ENCODE data around the gene LMCD1.
A peak's percentile ranks its signal among the peaks of the same experiment; 100 is the strongest.

LMCD1 gene

DNA sequence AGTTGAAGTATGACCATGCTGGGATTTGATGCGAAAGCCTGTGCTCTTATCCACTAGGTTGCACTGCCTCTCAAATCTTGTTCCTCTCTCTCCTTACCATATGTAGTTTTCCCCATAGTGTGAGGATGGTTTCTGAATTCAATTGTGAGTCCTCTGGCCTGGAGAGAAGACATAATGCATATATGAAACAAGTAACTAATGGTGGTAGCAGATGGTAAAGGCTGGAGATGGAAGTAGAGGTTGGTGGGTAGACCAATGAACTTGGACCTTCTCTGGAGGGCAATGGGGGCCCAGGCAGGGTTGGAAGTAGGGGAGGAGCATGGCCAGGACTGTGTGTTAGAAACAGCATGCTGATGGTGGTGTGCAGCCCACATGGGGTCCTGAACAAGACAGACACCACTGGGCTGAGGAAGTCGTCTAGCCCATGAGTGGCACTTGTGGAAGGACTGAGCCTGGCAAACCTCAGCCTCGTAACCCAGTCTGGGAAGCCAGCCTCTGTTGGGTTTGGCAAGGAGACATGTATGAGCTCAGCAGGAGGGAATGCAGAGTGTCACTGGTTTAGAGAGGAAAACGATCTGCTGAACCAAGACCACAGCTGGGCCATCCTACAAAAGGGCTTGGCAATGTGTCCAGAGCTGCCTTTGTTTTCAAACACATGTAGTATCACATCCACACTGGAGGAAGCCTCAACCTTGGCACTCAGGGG lies 18.5 kb upstream of the LMCD1 start:
- peak in 47 of 56 donors; percentile 7 to 86 (median 42) for DNase-seq

DNA sequence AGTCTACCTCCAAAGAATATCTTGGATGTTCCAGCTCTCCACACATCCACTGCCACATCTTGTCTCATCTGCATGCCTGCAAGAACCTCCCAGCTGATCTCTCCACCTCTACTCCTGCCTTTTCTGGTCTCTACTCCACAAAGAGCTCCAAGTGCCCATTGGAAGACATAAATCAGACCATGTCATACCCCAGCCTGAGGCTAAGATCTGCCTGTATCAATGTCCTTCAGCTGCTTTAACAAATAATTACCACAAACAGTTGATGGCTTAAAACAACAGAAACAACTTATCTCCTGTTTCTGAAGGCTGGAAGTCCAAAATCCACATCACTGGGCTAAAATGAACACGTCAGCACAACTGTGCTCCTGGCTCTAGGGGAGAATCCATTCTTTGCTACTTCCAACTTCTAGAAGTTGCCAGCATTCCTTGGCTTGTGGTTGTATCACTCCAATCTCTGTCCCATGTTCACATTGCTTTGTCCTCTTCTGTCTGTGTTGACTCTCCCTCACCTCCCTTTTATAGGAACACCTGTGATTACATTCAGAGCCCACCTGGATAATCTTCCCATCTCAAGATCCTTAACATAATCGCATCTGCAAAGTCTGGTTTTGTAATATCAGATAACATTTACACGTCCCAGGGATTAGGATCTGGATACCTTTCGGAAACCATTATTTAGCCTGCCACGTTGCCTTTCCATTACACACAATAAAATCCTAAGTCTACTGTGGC lies 17.0 kb upstream of the LMCD1 start:
- DNase-seq: no peak

DNA sequence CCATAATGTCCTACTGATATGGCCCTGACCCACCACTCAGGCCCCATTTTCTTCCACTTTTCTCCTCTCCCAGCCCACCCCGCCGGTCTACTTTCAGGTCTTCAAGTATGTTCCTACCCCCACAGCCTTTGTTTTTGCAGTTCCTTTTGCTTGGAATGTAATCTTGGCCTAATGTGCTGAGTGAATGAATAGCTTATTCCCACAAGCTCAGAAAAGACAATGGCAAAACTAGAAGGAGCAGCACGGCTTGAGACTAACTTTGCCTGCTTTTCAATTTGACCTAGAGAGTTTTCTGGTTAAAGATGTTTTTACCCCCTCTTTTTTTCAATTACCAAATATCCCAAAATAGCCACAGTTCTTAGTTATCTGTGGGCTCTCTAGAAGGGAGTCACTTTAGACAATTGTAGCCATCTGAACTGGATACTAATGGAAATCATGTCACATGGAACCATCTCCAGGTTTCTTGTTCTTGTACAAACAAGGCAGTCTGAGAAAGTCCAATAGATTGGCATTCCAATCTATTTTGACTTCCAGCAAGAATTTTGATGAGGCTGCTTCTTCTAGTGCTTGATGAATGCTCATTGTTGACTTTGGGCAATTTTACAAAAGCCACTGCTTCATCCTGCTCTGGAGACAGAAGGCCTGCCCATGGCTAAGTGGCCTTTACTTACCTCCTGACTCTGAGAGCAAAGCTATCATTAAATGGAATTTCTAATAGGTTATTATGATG lies 16.3 kb upstream of the LMCD1 start:
- no peak for DNase-seq

DNA sequence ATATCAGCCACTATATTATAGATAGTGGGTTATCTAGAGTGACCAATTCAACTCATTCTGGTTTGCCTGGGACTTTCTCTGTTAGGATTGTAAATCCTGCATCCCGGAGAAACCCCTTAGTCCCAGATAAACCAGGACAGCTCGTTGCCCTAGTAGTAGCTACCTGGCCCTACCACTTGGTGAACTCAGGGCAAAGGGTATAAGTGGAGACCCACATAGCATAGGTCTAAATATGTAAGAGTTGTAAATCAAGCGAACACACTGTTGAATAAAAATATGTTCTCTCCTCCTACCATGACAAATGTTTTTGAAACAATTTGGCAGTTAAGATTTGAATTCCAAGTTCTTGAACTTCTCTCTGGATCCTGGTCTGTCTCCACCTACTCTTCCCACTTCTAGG lies 15.7 kb upstream of the LMCD1 start:
- no peak for DNase-seq

DNA sequence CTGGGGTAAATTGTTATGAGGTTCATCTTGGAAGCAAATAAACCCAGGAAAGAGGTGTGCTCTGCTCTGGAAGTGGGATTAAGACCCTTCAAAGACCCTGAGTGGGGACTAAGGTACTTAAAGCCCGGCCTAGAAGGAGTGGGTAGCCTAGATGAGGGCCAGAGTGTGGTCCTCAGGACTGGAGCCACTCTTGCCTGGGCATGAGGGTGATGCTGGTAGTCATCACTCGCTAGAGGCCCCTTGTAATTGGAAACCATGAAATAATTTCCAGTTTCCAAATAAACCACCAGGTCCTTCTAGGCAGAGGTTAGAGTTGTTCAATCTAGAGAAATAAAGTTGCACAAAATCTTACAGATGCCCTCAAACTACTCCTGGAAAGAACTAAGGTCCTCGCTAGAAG lies 15.2 kb upstream of the LMCD1 start:
- DNase-seq: no peak

DNA sequence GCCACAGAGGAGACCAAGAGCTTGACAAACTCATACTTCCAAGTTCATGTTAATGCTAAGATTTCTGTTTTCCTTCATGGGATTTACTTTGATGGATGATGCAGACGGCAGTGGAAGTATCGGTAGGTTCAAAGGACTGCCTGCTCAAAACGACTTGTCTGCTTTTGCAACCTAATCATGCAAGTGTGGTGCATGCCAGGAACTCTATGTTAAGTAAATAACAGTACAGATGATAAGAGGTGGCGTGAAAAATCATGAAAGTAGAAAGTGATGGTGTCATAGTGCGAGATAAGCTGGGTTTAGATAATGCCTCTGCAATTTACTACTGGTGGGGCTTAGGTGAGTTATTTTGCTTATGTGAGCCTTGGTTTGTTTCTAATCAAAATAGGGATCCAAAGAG lies 14.7 kb upstream of the LMCD1 start:
- DNase-seq: no peak

DNA sequence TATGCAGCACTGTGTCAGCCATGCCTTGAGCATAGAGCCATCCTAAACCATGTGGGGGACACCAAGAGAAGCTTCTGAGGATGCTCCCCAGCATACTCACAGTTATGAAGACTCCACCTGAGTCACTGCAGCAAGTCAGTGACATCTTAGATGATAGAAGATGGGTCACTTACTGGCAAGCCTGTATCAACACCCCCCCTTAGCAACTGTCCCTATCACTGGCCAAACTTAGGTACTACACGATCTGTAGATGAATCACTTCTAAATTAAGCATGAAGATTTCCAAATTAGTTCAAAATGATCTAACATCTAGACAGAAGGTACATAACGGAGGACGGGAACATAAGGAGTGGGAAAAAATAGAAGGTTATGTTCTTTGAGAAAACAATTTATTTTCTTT lies 13.2 kb upstream of the LMCD1 start:
- peak in 4 of 56 donors; percentile 10 to 26 (median 17) for DNase-seq

DNA sequence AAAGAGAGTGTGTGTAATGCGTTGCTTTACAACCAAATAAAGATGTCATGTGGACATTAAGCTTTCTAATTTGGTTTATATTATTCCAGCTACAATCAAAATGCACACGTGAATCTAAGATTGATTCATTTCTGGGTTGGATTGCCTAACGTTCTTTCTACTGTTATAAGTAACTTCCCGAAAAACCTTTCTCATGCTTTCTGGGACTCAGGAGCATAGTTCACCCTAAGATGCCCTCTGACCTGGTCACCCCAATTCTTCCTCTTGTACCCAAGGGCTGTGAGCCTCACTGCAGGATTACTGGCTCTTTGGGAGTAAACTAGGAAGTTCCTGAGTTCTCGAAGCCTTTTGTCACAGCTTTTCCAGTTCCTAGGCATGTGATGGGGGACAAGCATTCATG lies 12.7 kb upstream of the LMCD1 start:
- no peak for DNase-seq

DNA sequence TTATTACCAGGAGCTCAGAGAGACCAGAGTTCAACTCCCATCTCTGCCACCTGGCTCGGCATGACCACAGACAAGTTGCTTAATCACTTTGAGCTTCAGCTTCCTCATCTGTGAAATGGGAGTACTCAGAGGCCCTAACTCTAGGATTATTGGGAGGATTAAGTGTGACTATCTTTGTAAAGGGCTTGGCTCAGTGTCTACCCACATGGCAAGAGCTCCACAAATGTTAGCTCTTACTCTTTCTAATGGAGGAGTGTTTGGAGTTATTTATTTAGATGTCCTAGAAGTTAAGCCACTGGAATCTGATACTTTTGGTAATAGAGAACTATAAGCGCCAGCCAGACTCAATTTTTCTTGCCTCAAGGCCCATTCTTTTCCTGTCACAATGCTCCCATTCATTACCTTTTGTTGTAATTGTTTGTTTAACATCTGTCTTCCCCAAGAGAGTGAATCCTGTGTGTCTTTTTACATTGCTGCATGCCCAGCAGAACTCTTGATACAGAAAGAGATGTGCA lies 12.3 kb upstream of the LMCD1 start:
- DNase-seq: no peak

DNA sequence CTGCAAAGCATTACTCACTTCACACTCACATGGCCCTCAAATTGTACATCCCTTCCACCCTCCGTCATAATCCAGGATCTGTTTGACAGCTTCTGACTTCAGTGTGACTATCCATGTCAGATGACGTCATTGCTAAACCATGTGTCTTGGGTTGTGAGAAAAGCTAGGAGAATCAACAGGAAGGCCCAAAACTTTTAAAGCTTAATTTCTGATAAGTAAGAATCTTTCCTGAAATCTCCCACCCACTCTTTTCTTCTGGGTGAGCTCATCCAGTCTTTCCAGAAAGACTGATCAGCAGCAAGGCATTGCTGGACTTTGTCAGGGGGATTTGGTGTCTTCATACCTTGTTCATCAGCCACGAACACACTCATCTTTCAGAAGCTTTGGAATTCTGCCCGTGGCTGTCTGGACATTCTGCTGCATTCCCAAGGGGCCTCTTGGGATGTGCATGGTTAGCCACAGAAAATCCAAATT lies 11.5 kb upstream of the LMCD1 start:
- no peak for DNase-seq

DNA sequence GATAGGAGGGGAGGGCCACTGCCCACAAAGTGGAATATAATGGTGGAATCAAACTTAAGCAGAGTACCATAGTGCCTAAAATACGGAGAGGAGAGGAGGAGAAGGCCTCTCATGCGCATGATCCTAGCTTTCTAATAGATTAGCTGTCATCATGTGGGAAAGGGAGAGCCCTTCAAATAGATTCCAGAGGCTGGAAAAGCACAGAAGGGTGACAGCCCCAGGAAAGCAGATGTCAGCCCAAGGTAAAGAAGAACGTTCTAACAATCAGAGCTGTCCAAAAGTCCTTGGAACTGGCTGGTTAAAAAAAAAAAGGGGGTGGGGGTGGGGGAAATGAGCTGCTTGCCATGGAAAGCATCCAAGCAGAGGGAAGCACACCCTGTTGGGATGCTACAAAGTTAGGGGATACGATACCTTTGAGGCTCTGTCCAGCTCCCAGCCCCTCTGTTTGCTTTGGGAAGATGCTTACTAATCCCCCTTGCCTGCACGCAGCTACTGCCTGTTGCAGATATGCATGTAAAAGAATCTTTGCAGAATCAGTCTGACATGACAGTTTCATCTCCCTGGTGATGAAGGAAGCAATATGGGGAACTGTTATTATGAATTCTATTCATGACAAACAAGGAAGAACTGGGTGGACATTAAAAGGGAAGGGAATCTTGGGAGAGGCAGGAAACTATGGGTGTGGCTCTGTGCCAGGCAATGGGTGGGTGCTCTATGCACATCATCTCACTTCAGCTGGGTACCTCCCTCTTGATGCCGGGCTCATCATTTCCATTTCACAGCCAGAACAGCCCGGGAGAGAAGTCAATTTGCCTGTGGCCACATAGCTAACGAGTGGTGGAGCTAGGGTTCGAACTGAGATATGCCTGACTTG lies 10.1 kb upstream of the LMCD1 start:
- peak in 1 of 56 donors; percentile 4 for DNase-seq

DNA sequence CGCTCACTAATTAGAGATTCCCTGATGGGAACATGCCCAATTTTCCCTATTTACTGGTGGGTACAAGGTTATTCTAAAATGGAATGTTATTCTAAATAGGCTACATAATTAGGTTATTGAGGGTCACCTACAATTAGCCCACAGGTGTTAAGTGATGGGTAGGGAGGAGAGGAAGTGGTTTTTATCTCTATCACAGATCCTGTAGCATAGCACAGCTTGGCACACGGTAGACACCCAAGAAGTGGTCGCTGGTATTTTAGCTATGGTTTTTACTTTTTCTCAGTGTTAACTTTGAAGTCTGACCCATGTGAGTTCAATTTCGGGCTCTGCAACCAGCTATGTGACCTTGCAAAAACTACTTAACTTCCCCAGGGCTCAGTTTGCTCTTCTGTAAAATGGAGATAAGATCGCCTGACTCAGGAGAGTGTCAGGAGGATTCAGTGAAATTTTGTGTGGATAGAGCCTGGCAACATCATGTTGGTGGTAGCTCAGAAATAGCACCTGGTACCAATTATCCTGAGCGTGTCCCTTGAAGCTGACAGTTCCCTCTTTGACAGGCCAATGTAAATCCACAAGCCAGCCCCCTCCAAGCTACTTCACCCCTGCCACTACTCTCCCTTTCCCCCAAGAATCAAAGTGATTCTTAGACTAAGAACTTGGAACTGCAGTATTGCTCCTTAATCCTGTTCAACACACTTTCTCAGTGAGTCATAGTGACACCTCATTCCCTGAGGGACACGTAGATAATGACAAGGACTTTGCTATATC lies 8.7 kb upstream of the LMCD1 start:
- DNase-seq: no peak

DNA sequence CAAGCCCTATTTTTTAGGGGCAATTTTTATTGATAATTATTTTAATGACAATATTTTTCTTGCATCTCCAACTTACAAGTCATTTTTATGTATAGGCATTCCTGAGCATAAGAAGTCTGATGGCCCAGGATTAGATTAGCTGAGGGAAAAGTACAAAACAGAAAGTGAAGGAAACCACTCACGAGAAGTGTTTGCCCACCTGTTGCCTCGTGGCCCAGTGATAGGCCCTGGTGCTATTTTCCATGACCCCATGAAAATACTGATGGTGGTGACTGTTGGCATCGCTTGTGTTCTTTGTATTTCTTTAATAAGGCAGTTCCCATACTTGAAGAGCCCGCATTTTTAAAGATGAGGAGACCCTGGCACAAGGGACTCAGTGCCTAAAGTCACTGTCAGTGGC lies 7.9 kb upstream of the LMCD1 start:
- no peak for DNase-seq

DNA sequence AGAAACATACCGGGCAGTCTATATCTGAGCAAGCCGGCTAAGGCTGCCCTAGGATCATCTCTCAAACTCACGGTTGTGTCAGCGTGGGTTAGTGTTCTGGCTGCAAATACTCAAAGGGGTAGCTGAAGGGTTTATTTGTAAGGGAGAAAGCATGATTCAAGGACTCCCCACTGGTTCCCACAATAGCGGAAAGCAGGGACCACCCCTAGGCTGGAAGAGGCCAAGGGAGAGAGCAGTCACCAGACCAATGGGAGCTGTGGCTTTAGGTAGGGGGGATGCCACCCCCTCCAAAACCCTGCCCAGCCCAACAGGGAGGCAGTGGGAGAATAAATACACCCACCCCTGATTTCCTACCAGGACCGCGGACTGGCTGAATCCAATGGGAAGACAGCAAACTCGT lies 7.3 kb upstream of the LMCD1 start:
- DNase-seq: no peak

DNA sequence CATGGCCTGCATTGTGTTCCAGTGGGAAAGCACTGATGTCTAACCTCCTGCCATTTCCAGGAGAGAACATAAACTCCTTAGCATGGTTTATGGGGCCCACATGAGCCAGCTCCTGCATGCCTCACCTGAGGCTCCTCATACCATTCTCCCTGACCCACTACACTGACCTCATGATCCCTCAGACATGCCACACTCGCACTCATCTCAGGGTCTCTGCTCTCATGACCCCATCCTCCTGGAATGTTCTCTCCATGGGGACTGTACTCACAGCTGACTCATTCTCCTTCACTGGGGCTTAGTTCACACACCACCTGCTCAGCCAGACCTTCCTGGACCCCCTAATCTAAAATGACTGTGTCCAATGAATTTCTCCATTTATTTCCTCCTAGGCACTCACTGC lies 4.0 kb upstream of the LMCD1 start:
- no peak for DNase-seq

DNA sequence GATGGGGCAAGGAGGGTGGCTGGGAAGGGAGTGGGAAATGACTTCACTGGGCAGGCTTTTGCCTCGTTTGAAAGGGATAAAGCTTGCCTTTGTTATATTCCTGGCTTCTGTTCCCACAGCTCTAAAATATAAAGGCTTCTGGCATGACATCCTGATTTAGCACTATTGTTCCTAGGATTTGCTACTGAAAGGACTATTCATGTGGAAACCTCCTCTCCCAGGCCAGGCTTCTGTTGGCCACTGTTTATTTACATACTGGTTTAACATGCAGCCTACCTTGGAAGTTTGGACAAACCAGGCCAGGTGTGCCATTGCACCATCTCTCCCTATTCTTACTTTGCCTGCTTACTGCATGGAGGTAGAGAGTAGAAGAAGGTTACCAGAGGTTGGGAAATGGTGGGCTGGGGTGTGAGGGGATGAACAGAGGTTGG lies 2.4 kb upstream of the LMCD1 start:
- DNase-seq: peak in 42 of 56 donors; percentile 12 to 86 (median 50)

DNA sequence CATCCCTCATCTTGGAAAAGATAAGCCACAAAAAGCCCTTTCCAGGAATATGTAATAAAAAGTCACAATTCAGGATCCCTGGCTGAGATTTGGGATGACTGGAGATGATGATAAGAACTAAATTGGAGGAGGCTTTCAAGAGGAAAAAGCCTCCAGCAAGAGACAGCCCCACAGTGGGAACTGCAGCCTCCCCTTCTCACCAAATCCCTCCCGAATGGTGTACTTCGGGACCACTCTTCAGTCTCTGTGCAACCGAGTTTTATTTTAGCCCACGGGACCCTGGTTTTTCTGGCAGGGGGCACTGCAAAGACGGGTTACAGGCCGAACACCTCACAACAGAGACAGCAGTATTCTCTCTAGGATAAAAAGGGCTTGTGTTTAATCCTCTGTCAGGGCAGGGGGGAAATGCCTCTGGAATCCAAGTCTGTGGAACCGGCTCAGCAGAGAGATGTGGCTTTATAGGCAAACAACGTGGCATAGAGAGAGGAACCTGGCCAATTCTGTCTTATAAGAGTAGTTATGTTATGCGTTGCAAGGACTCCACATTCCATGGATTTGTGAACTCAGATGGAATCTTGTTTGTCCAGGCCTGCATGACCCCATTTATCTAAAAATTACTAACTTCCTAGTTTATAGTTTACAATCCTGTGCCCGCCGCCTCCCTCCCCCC lies 1.2 kb upstream of the LMCD1 start:
- peak in 41 of 56 donors; percentile 13 to 71 (median 34) for DNase-seq

DNA sequence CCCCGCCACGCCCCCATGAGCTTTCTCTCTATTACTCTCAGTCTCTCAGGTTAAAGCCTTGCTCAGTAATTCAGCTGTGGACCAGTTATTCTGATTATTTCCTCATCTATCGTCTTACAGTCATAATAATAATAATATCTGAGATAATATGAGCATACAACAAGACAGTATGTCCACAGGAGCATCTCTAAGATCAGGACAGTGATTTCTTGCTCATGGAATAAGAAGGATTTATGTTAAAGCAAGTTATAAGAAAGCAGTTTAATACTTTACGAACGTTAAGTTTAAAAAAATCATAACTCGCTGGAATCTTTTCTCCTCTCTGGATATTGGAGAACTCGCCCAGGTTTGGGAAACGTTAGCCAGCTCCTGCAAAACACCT lies 643 bp upstream of the LMCD1 start:
- DNase-seq: no peak

DNA sequence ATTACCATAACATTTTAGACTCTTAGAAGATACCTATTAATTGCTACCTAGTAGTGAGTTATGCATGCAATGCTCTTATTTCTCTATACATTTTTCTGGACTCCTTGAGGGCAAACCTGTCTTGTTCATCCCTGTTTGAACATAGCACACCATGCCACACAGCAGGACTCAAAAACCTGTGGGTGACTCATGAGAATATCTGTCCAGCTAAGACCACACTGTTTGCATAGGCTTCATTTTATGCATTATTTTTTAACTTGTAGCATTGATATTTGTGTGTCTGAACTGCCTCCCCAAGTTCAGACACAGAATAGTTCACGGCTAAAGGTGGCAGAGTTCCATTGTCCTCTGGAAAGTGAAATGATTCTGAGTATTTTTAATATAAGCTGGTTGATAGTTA lies 1.8 kb downstream of the LMCD1 start:
- no peak for DNase-seq
